Astrocyte (in vitro differentiated cells and primary cell): ENCODE measurements around the gene IGDCC3. TPM values are rescaled to one million over a fixed set of nuclear protein-coding genes. Genes with fewer than 3 reads are reported as not detected.

Experiments used
- DNase-seq: peaks from one replicate; pipeline ENCODE4 v3.0.0-alpha.2; 2010; ENCODE audit warnings: low read depth
- FAIRE-seq: peaks from 2 replicates; lab custom pipeline; 2011; peaks lifted over from hg19 to GRCh38; lab: Jason Lieb, UNC
- H2AFZ ChIP-seq: 2 replicates; pipeline ENCODE4 v1.6.0; 2012; ENCODE audit warnings: low read depth, low read length, inconsistent platforms
- H3K27ac ChIP-seq: 2 replicates; pipeline ENCODE4 v1.5.1; 2011; ENCODE audit warnings: low read depth, low read length, inconsistent platforms
- H3K27me3 ChIP-seq: 2 replicates; pipeline ENCODE4 v1.6.0; 2011; ENCODE audit warnings: low read length, inconsistent platforms; ENCODE audit not compliant: insufficient read depth
- H3K36me3 ChIP-seq: 2 replicates; pipeline ENCODE4 v1.5.1; 2011; ENCODE audit warnings: low read length, inconsistent platforms; ENCODE audit not compliant: insufficient read depth
- H3K4me1 ChIP-seq: 2 replicates; pipeline ENCODE4 v1.5.1; 2011; ENCODE audit warnings: low read length, inconsistent platforms; ENCODE audit not compliant: insufficient read depth
- H3K4me2 ChIP-seq: 2 replicates; pipeline ENCODE4 v1.6.0; 2012; ENCODE audit warnings: low read length, inconsistent platforms
- H3K4me3 ChIP-seq: 2 replicates; pipeline ENCODE4 v1.5.1; 2011; ENCODE audit warnings: low read depth, mild to moderate bottlenecking, low read length, inconsistent platforms; ENCODE audit not compliant: insufficient read depth
- H3K79me2 ChIP-seq: 2 replicates; pipeline ENCODE4 v1.6.0; 2012; ENCODE audit warnings: mild to moderate bottlenecking, low read length, inconsistent platforms; ENCODE audit not compliant: insufficient read depth
- H3K9ac ChIP-seq: 2 replicates; pipeline ENCODE4 v1.6.0; 2012; ENCODE audit warnings: mild to moderate bottlenecking, low read length, inconsistent platforms
- H3K9me3 ChIP-seq: 2 replicates; pipeline ENCODE4 v1.5.1; 2012; ENCODE audit warnings: low read depth, mild to moderate bottlenecking, low read length, inconsistent platforms; ENCODE audit not compliant: insufficient read depth
- H4K20me1 ChIP-seq: 2 replicates; pipeline ENCODE4 v1.6.0; 2012; ENCODE audit warnings: low read length, inconsistent platforms; ENCODE audit not compliant: insufficient read depth
- H3K27ac Mint-ChIP-seq: one replicate; pipeline ENCODE4 v1.8.0; 2021; ENCODE audit warnings: mild to moderate bottlenecking, mixed read lengths; ENCODE audit not compliant: unreplicated experiment
- H3K27me3 Mint-ChIP-seq: one replicate; pipeline ENCODE4 v1.8.0; 2021; ENCODE audit warnings: low read depth, mixed read lengths; ENCODE audit not compliant: unreplicated experiment
- H3K36me3 Mint-ChIP-seq: one replicate; pipeline ENCODE4 v1.8.0; 2021; ENCODE audit warnings: low read depth, mixed read lengths; ENCODE audit not compliant: unreplicated experiment
- H3K4me1 Mint-ChIP-seq: one replicate; pipeline ENCODE4 v1.8.0; 2021; ENCODE audit warnings: low read depth, mixed read lengths; ENCODE audit not compliant: unreplicated experiment
- H3K4me3 Mint-ChIP-seq: one replicate; pipeline ENCODE4 v1.8.0; 2021; ENCODE audit warnings: mild to moderate bottlenecking, moderate library complexity, mixed read lengths; ENCODE audit not compliant: unreplicated experiment
- H3K9me3 Mint-ChIP-seq: one replicate; pipeline ENCODE4 v1.8.0; 2021; ENCODE audit warnings: mild to moderate bottlenecking, mixed read lengths; ENCODE audit not compliant: unreplicated experiment
- EZH2 ChIP-seq: IDR thresholded peaks from 2 replicates; pipeline ENCODE4 v1.6.1; 2012; ENCODE audit warnings: mild to moderate bottlenecking, low read length, inconsistent platforms; ENCODE audit not compliant: insufficient read depth
- total RNA-seq: library from RNA; stranded (reverse); gene quantifications from 2 replicates; pipeline ENCODE4 v1.2.1, GENCODE V29; 2021
- TF ChIP-seq, protein P1 (sequence below): IDR thresholded peaks from 2 replicates; pipeline ENCODE4 v1.5.1; 2011; ENCODE audit warnings: low read depth, mild to moderate bottlenecking, inconsistent platforms, low read length, moderate library complexity; ENCODE audit not compliant: insufficient read depth

The IGDCC3 gene
- total RNA-seq, 1 donor from 2014 or later: 11.0 TPM

DNA sequence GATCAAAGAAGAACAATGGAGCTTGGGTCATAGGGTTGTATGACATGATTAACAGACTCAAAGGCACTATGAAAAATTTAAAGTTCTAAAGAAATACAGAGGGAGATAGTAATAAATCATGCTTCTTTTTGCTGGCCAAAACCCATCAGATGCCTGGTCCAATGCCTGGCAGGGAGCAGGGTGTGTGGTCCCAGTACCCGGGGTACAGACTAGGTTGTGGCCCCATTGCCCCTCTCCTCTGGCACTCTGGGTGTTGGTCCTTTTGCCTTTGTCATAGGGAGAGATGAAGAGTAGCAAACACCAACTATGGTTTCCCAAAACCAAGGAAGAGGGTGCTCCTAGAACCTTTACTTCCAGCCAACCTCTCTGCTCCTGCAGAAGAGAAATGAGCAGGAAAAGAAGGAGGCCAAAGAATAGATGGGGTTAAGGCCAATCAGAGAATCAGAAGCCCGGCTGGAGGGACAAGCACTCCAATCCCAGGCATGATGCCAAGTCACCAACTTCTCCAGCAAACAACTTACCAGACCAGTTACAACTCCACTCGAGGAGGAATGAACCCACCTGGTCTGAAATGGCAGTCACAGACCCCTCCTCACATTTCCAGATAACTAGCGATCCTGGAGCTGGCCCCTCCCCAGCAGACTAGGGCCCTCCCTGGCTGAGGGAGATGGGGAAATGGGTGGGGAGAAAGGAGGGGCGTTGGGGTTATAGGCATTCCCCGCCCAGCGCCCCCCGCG lies 1.8 kb downstream of the IGDCC3 start:
- Histone ChIP-seq H3K36me3 (no peaks in the 10 kb centered on the region), H3K4me2 (no peak overlapping the region), H2AFZ (no peak overlapping the region), H3K27ac (no peak overlapping the region), H3K4me3 (no peak overlapping the region), H4K20me1 (no peaks in the 10 kb centered on the region), H3K27me3 (peaks cover 42% of the 10 kb centered on the region), H3K9ac (no peak overlapping the region), H3K4me1 (peaks cover 11% of the 10 kb centered on the region), H3K79me2 (no peaks in the 10 kb centered on the region), H3K9me3 (no peaks in the 10 kb centered on the region)
- FAIRE-seq (no peak), DNase-seq (no peak)
- Mint-ChIP-seq H3K4me3 (peak overlapping the region; percentile 79), H3K4me1 (peaks cover 27% of the 10 kb centered on the region), H3K36me3 (peaks cover 2% of the 10 kb centered on the region), H3K9me3 (no peaks in the 10 kb centered on the region), H3K27ac (no peak overlapping the region), H3K27me3 (peaks cover 17% of the 10 kb centered on the region)
- no peak for TF ChIP-seq EZH2
- TF ChIP-seq, protein P1, sequence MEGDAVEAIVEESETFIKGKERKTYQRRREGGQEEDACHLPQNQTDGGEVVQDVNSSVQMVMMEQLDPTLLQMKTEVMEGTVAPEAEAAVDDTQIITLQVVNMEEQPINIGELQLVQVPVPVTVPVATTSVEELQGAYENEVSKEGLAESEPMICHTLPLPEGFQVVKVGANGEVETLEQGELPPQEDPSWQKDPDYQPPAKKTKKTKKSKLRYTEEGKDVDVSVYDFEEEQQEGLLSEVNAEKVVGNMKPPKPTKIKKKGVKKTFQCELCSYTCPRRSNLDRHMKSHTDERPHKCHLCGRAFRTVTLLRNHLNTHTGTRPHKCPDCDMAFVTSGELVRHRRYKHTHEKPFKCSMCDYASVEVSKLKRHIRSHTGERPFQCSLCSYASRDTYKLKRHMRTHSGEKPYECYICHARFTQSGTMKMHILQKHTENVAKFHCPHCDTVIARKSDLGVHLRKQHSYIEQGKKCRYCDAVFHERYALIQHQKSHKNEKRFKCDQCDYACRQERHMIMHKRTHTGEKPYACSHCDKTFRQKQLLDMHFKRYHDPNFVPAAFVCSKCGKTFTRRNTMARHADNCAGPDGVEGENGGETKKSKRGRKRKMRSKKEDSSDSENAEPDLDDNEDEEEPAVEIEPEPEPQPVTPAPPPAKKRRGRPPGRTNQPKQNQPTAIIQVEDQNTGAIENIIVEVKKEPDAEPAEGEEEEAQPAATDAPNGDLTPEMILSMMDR: no peak

GRCh38 chr15:65374821-65375401 lies 2.9 kb downstream of the IGDCC3 start:
- no peak overlapping the region for H3K9ac ChIP-seq
- H3K36me3 ChIP-seq: no peaks in the 10 kb centered on the region
- no peak overlapping the region for H2AFZ ChIP-seq
- H3K9me3 ChIP-seq: no peaks in the 10 kb centered on the region
- peaks cover 2% of the 10 kb centered on the region for H3K36me3 Mint-ChIP-seq
- TF ChIP-seq, protein P1: no peak
- TF ChIP-seq EZH2: no peak
- H3K9me3 Mint-ChIP-seq: no peaks in the 10 kb centered on the region
- no peak for DNase-seq
- FAIRE-seq: no peak
- H3K27me3 ChIP-seq: peaks cover 42% of the 10 kb centered on the region
- peak overlapping the region; percentile 40 for H3K4me3 Mint-ChIP-seq
- no peak overlapping the region for H3K4me2 ChIP-seq
- no peaks in the 10 kb centered on the region for H3K79me2 ChIP-seq
- H3K4me3 ChIP-seq: no peak overlapping the region
- H3K27ac Mint-ChIP-seq: peak overlapping the region; percentile 13
- H3K4me1 Mint-ChIP-seq: peaks cover 28% of the 10 kb centered on the region
- peaks cover 11% of the 10 kb centered on the region for H3K4me1 ChIP-seq
- no peak overlapping the region for H3K27ac ChIP-seq
- peaks cover 14% of the 10 kb centered on the region for H3K27me3 Mint-ChIP-seq
- no peaks in the 10 kb centered on the region for H4K20me1 ChIP-seq

- Histone ChIP-seq H3K9ac (no peak overlapping the region), H2AFZ (no peak overlapping the region), H3K9me3 (no peaks in the 10 kb centered on the region), H3K27me3 (peaks cover 43% of the 10 kb centered on the region), H3K4me2 (no peak overlapping the region), H3K27ac (no peak overlapping the region), H3K79me2 (no peaks in the 10 kb centered on the region), H3K36me3 (no peaks in the 10 kb centered on the region), H3K4me3 (no peak overlapping the region), H3K4me1 (peaks cover 11% of the 10 kb centered on the region), H4K20me1 (no peaks in the 10 kb centered on the region)
- TF ChIP-seq EZH2: no peak
- TF ChIP-seq, protein P1: no peak
- no peak for FAIRE-seq
- H3K4me3 Mint-ChIP-seq: no peak overlapping the region
- no peaks in the 10 kb centered on the region for H3K9me3 Mint-ChIP-seq
- no peak overlapping the region for H3K27ac Mint-ChIP-seq
- peaks cover 12% of the 10 kb centered on the region for H3K27me3 Mint-ChIP-seq
- DNase-seq: no peak
- H3K36me3 Mint-ChIP-seq: no peaks in the 10 kb centered on the region
- H3K4me1 Mint-ChIP-seq: peaks cover 33% of the 10 kb centered on the region
Observed at GRCh38 chr15:65374334-65374733, 3.5 kb downstream of the IGDCC3 start.
